ENCODE data around the gene MICALL2.

MICALL2 gene

DNA sequence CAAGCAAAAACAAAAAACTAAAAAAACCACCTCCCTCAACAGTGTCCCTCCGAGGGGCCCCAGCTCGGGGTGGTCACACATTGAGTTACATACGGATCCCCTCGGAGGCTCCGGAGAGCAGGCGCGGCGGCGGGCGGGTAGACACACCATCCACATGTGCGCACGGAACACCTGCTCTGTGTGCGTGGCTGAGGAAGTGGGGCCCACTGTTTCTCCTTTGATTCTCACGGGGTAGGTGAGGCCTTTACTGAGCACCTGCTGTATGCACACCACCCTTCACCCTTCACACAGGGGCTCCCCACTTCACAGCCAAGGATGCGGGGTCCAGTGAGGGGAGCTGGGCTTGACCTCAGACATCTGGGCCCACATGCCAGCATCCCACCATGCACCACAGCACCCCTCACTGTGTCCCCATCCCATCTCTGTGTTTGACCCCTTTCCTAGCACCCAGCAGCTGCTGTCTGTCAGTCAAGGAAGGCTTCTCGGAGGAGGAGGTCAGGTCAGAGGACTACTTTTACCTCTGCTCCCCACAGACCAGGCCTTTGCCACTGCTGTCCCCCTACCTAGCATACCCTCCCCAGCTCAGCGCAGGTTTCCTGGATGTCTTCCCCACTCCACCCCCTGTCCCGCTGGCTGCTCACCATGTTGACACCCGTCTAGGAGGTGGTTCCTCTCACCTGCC is 71.1 kb downstream of the MICALL2 start:
- DNase-seq = no peak

DNA sequence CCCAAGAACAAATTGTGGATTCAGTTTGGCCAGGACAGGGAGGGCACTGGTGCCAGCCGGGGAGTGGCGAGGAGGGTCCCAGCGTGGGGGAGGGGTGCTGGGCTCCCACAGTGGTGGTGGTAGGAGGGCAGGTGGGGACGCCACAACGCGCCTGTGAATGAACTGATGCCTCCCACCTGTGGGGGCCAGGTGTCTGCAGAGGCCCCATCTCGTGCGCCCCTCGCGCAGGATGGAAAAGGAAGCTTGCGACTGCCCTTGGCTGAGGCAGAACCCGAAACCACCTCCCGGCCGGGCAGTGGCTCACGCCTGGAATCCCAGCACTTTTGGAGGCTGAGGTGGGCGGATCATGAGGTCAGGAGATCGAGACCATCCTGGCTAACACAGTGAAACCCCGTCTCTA is 72.0 kb downstream of the MICALL2 start:
- DNase-seq = no peak

DNA sequence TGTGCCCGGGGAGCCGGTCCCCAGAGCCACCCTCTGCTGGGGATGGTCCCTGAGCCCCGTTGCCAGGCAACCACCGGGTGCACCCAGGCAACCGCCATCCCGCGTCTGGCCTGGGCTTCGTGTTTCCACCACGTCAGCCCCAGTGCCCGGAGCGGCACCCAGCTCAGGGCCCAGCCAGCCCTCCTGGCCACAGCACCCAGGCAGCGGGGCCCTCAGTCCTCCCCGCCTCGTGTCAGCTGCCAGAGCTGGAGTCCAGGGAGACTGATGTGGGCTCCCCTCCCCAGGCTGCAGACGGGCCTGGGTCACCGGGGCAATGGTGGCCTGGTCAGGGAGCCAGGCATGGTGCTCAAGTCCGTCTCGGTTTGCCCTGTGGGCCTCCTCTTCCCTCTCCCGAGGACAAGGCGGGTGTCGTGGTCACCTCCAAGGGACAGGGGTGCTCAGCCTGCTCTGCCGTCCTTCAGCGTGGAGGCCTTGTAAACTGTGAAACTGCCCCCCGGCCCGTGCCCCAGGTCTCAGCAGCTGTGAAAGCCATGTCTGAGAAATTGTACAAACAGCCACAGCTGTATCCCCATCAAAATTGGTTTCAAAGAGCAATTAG is 72.5 kb downstream of the MICALL2 start:
- DNase-seq = peak in 2 of 3 experiments; percentile 91 to 92

DNA sequence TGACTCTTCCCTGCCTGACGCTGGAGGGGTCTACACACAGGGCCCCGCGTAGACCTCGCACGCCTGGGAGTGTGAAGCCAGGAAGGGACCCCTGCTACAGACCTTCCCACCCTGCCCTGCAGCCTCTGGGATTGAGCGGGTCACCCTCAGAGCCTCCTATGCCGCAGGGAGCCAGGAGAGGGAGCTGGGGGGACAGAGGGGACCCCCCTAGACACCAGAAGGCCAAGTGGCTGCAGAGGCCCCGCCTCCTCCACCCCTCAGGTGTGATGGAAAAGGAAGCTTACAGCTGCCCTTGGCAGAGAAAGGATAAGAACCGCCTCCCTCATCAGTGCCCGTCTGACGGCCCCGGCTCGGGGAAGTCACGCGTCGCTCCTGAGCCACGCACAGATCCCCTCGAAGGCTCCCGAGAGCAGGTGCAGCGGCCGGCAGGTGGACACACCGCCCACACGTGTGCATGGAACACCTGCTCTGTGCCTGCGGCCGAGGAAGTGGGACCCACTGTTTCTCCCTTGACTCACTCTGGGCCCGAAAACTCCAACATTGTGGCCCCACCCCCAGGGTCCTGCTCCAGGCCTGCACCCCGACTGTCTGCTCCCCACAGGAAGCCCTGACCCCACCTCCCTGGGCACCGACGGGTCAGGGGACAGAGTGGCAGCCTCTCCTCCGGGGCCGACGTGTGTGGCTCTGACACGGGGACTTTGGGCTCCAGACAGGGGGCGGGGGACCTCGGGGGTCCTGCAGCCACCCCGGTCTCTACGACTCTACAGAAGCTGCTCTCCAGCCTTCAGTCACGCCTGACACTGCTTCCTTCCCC is 73.3 kb downstream of the MICALL2 start:
- DNase-seq = peak in 2 of 3 experiments; percentile 71 to 82

DNA sequence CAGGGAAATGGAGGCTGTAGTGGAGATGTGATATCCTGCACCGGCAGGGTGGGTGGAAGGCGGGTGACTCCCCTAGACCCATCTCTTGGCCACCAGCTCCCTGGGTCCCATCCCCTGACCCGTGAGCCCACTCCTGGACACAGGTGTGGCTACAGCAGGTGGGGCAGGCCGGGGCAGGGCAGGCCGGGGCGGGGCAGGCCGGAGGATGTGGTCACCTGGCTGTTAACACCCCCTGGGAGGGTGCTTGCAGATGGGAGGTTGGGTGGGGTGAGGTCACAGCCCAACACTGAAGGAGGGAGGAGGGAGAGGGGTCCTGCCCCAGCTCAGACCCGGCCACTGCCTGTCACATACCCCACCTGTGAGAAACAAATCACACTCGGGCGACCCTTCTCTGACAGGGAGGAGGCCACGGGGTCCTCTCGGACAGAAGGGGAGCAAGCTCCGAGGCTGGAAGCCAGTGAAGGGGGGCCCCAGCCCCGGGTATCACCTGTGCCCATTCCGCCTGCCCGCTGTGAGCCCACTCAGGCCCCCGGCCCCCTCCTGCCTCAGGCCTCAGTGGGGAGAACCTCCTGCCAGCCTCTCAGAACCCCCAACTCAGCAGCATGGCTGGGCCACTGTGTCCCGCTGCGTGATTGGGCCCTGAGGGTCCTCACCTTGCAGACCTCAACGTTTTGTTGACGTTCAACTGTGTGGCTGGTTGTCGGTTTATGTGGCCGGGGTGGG is 74.0 kb downstream of the MICALL2 start:
- DNase-seq = no peak
